Measurements from ENCODE around the gene KIF1A.

KIF1A gene

GRCh38 chr2:240749516-240749915 is 70.5 kb downstream of the KIF1A start:
- peaks cover 0 to 19% (median 13%) of the 10 kb centered on the region in 5 donors for H3K27me3 ChIP-seq (ENCODE audit: control insufficient read depth in 5 of 5, insufficient read depth in 4 of 5, low read length in 5 of 5)
- H3K9ac ChIP-seq (ENCODE audit: low read length in 5 of 5) = peak overlapping the region in 1 of 5 donors; percentile 14
- H3K9me3 ChIP-seq (ENCODE audit: control insufficient read depth in 5 of 5, low read length in 5 of 5) = no peaks in the 10 kb centered on the region
- no peak overlapping the region for H3K27ac ChIP-seq (ENCODE audit: low read depth, low read length)
- no peak overlapping the region for H3K4me3 ChIP-seq (ENCODE audit: low read depth in 1 of 5, low read length in 5 of 5)
- no peaks in the 10 kb centered on the region for H3K4me1 ChIP-seq (ENCODE audit: control insufficient read depth in 5 of 5, insufficient read depth in 5 of 5, low read length in 5 of 5)
- H3K36me3 ChIP-seq (ENCODE audit: control insufficient read depth in 5 of 5, insufficient read depth in 5 of 5, low read length in 5 of 5) = no peaks in the 10 kb centered on the region

DNA sequence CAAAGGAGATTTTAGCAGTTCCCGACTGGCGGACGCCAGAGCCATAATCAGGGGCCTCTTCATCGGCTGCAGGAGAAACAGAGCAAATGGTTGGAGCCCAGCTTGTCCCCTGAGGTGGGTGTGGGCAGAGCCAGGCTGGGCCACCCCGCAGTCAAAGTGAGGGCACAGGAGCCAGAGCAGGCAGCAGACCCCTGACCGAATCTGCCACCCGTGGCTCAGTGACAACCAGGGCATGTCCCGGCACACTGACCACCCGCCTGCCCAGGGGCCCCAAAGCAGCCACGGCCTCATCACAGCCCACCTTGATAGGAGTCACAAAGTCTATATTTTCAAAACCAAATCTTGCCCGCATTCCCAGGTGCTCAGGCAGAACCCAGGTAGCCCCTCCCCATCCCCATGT is 72.8 kb downstream of the KIF1A start:
- no peak overlapping the region for H3K4me3 ChIP-seq (ENCODE audit: low read depth in 1 of 5, low read length in 5 of 5)
- H3K4me1 ChIP-seq (ENCODE audit: control insufficient read depth in 5 of 5, insufficient read depth in 5 of 5, low read length in 5 of 5) = no peaks in the 10 kb centered on the region
- H3K9me3 ChIP-seq (ENCODE audit: control insufficient read depth in 5 of 5, low read length in 5 of 5) = no peaks in the 10 kb centered on the region
- H3K9ac ChIP-seq (ENCODE audit: low read length in 5 of 5) = no peak overlapping the region
- no peaks in the 10 kb centered on the region for H3K36me3 ChIP-seq (ENCODE audit: control insufficient read depth in 5 of 5, insufficient read depth in 5 of 5, low read length in 5 of 5)
- no peak overlapping the region for H3K27ac ChIP-seq (ENCODE audit: low read depth, low read length)
- H3K27me3 ChIP-seq (ENCODE audit: control insufficient read depth in 5 of 5, insufficient read depth in 4 of 5, low read length in 5 of 5) = peaks cover 0 to 24% (median 13%) of the 10 kb centered on the region in 5 donors

- no peak overlapping the region for H3K4me3 ChIP-seq (ENCODE audit: low read depth in 1 of 5, low read length in 5 of 5)
- no peak overlapping the region for H3K9ac ChIP-seq (ENCODE audit: low read length in 5 of 5)
- no peak overlapping the region for H3K27ac ChIP-seq (ENCODE audit: low read depth, low read length)
- no peaks in the 10 kb centered on the region for H3K36me3 ChIP-seq (ENCODE audit: control insufficient read depth in 5 of 5, insufficient read depth in 5 of 5, low read length in 5 of 5)
- H3K9me3 ChIP-seq (ENCODE audit: control insufficient read depth in 5 of 5, low read length in 5 of 5) = no peaks in the 10 kb centered on the region
- H3K27me3 ChIP-seq (ENCODE audit: control insufficient read depth in 5 of 5, insufficient read depth in 4 of 5, low read length in 5 of 5) = peaks cover 0 to 24% (median 11%) of the 10 kb centered on the region in 5 donors
- H3K4me1 ChIP-seq (ENCODE audit: control insufficient read depth in 5 of 5, insufficient read depth in 5 of 5, low read length in 5 of 5) = no peaks in the 10 kb centered on the region
These were observed 73.3 kb downstream of the KIF1A start for GRCh38 chr2:240746671-240747070.

- H3K36me3 ChIP-seq (ENCODE audit: control insufficient read depth in 5 of 5, insufficient read depth in 5 of 5, low read length in 5 of 5) = no peaks in the 10 kb centered on the region
- H3K27ac ChIP-seq (ENCODE audit: low read depth, low read length) = no peak overlapping the region
- H3K27me3 ChIP-seq (ENCODE audit: control insufficient read depth in 5 of 5, insufficient read depth in 4 of 5, low read length in 5 of 5) = peaks cover 0 to 22% (median 7%) of the 10 kb centered on the region in 5 donors
- no peaks in the 10 kb centered on the region for H3K4me1 ChIP-seq (ENCODE audit: control insufficient read depth in 5 of 5, insufficient read depth in 5 of 5, low read length in 5 of 5)
- H3K9me3 ChIP-seq (ENCODE audit: control insufficient read depth in 5 of 5, low read length in 5 of 5) = no peaks in the 10 kb centered on the region
- no peak overlapping the region for H3K4me3 ChIP-seq (ENCODE audit: low read depth in 1 of 5, low read length in 5 of 5)
- no peak overlapping the region for H3K9ac ChIP-seq (ENCODE audit: low read length in 5 of 5)
These were observed 74.1 kb downstream of the KIF1A start for GRCh38 chr2:240745962-240746361.

GRCh38 chr2:240745456-240745855 is 74.6 kb downstream of the KIF1A start:
- Histone ChIP-seq H3K4me3 (ENCODE audit: low read depth in 1 of 5, low read length in 5 of 5) (no peak overlapping the region), H3K27ac (ENCODE audit: low read depth, low read length) (no peak overlapping the region), H3K4me1 (ENCODE audit: control insufficient read depth in 5 of 5, insufficient read depth in 5 of 5, low read length in 5 of 5) (no peaks in the 10 kb centered on the region), H3K9ac (ENCODE audit: low read length in 5 of 5) (no peak overlapping the region), H3K9me3 (ENCODE audit: control insufficient read depth in 5 of 5, low read length in 5 of 5) (no peaks in the 10 kb centered on the region), H3K36me3 (ENCODE audit: control insufficient read depth in 5 of 5, insufficient read depth in 5 of 5, low read length in 5 of 5) (no peaks in the 10 kb centered on the region), H3K27me3 (ENCODE audit: control insufficient read depth in 5 of 5, insufficient read depth in 4 of 5, low read length in 5 of 5) (peaks cover 0 to 26% (median 5%) of the 10 kb centered on the region in 5 donors)

DNA sequence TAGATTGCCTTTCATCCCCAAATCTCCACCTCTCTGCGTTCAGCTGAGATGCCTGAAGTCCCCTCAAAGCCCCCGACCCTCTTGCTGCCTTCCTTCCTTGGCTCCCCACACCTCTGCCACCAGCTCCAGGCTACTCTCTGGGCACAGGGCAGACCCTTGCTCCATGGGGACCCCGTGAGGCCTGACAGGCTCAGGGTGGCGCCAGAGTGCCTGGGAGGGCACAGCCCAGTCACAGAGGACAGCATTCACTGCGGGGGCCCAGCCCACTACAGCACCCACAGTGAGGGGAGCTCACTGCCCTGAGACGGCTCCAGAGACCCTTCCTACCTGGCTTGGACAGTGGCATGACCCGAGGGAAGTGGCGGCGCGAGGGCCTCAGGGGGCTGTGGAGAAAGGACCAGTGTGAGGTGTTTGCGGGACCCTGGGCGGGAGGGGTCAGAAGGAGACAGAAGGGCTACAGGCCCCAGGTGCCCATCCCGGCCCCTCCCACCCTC is 77.4 kb downstream of the KIF1A start:
- H3K9ac ChIP-seq (ENCODE audit: low read length in 5 of 5) = no peak overlapping the region
- no peak overlapping the region for H3K4me3 ChIP-seq (ENCODE audit: low read depth in 1 of 5, low read length in 5 of 5)
- H3K36me3 ChIP-seq (ENCODE audit: control insufficient read depth in 5 of 5, insufficient read depth in 5 of 5, low read length in 5 of 5) = no peaks in the 10 kb centered on the region
- H3K27ac ChIP-seq (ENCODE audit: low read depth, low read length) = no peak overlapping the region
- no peaks in the 10 kb centered on the region for H3K9me3 ChIP-seq (ENCODE audit: control insufficient read depth in 5 of 5, low read length in 5 of 5)
- no peaks in the 10 kb centered on the region for H3K4me1 ChIP-seq (ENCODE audit: control insufficient read depth in 5 of 5, insufficient read depth in 5 of 5, low read length in 5 of 5)
- peaks cover 6 to 29% (median 9%) of the 10 kb centered on the region in 5 donors for H3K27me3 ChIP-seq (ENCODE audit: control insufficient read depth in 5 of 5, insufficient read depth in 4 of 5, low read length in 5 of 5)

GRCh38 chr2:240741091-240741490 is 78.9 kb downstream of the KIF1A start:
- Histone ChIP-seq H3K4me3 (ENCODE audit: low read depth in 1 of 5, low read length in 5 of 5) (no peak overlapping the region), H3K9me3 (ENCODE audit: control insufficient read depth in 5 of 5, low read length in 5 of 5) (no peaks in the 10 kb centered on the region), H3K9ac (ENCODE audit: low read length in 5 of 5) (no peak overlapping the region), H3K4me1 (ENCODE audit: control insufficient read depth in 5 of 5, insufficient read depth in 5 of 5, low read length in 5 of 5) (no peaks in the 10 kb centered on the region), H3K27me3 (ENCODE audit: control insufficient read depth in 5 of 5, insufficient read depth in 4 of 5, low read length in 5 of 5) (peaks cover 15 to 34% (median 16%) of the 10 kb centered on the region in 5 donors), H3K27ac (ENCODE audit: low read depth, low read length) (no peak overlapping the region), H3K36me3 (ENCODE audit: control insufficient read depth in 5 of 5, insufficient read depth in 5 of 5, low read length in 5 of 5) (no peaks in the 10 kb centered on the region)

GRCh38 chr2:240739797-240740196 is 80.2 kb downstream of the KIF1A start:
- Histone ChIP-seq H3K9ac (ENCODE audit: low read length in 5 of 5) (no peak overlapping the region), H3K27ac (ENCODE audit: low read depth, low read length) (no peak overlapping the region), H3K9me3 (ENCODE audit: control insufficient read depth in 5 of 5, low read length in 5 of 5) (no peaks in the 10 kb centered on the region), H3K4me1 (ENCODE audit: control insufficient read depth in 5 of 5, insufficient read depth in 5 of 5, low read length in 5 of 5) (no peaks in the 10 kb centered on the region), H3K27me3 (ENCODE audit: control insufficient read depth in 5 of 5, insufficient read depth in 4 of 5, low read length in 5 of 5) (peaks cover 16 to 41% (median 20%) of the 10 kb centered on the region in 5 donors), H3K4me3 (ENCODE audit: low read depth in 1 of 5, low read length in 5 of 5) (no peak overlapping the region), H3K36me3 (ENCODE audit: control insufficient read depth in 5 of 5, insufficient read depth in 5 of 5, low read length in 5 of 5) (no peaks in the 10 kb centered on the region)

- H3K27me3 ChIP-seq (ENCODE audit: control insufficient read depth in 5 of 5, insufficient read depth in 4 of 5, low read length in 5 of 5) = peaks cover 16 to 56% (median 28%) of the 10 kb centered on the region in 5 donors
- H3K9me3 ChIP-seq (ENCODE audit: control insufficient read depth in 5 of 5, low read length in 5 of 5) = no peaks in the 10 kb centered on the region
- no peak overlapping the region for H3K4me3 ChIP-seq (ENCODE audit: low read depth in 1 of 5, low read length in 5 of 5)
- H3K9ac ChIP-seq (ENCODE audit: low read length in 5 of 5) = no peak overlapping the region
- no peaks in the 10 kb centered on the region for H3K36me3 ChIP-seq (ENCODE audit: control insufficient read depth in 5 of 5, insufficient read depth in 5 of 5, low read length in 5 of 5)
- H3K4me1 ChIP-seq (ENCODE audit: control insufficient read depth in 5 of 5, insufficient read depth in 5 of 5, low read length in 5 of 5) = no peaks in the 10 kb centered on the region
- H3K27ac ChIP-seq (ENCODE audit: low read depth, low read length) = no peak overlapping the region
These were observed 82.1 kb downstream of the KIF1A start for GRCh38 chr2:240737958-240738357.

- Histone ChIP-seq H3K9me3 (ENCODE audit: control insufficient read depth in 5 of 5, low read length in 5 of 5) (no peaks in the 10 kb centered on the region), H3K36me3 (ENCODE audit: control insufficient read depth in 5 of 5, insufficient read depth in 5 of 5, low read length in 5 of 5) (no peaks in the 10 kb centered on the region), H3K9ac (ENCODE audit: low read length in 5 of 5) (no peak overlapping the region), H3K4me1 (ENCODE audit: control insufficient read depth in 5 of 5, insufficient read depth in 5 of 5, low read length in 5 of 5) (no peaks in the 10 kb centered on the region), H3K27ac (ENCODE audit: low read depth, low read length) (no peak overlapping the region), H3K27me3 (ENCODE audit: control insufficient read depth in 5 of 5, insufficient read depth in 4 of 5, low read length in 5 of 5) (peaks cover 16 to 52% (median 28%) of the 10 kb centered on the region in 5 donors), H3K4me3 (ENCODE audit: low read depth in 1 of 5, low read length in 5 of 5) (no peak overlapping the region)
These were observed 82.5 kb downstream of the KIF1A start for GRCh38 chr2:240737512-240737911.

Measured in subcutaneous abdominal adipose tissue (tissue), 5 donors.